Activated CD8-positive, alpha-beta memory T cell treated with anti-CD3 and anti-CD28 coated beads, Interleukin-2, amount 50 U/mL, for 1 hour (primary cell): Measurements from ENCODE around the gene GRIA4.

ENCODE experiments used
- DNase-seq: peaks from one replicate; pipeline ENCODE4 v3.0.0-alpha.2; 2020; ENCODE audit errors: extremely low read depth

The GRIA4 gene

DNA sequence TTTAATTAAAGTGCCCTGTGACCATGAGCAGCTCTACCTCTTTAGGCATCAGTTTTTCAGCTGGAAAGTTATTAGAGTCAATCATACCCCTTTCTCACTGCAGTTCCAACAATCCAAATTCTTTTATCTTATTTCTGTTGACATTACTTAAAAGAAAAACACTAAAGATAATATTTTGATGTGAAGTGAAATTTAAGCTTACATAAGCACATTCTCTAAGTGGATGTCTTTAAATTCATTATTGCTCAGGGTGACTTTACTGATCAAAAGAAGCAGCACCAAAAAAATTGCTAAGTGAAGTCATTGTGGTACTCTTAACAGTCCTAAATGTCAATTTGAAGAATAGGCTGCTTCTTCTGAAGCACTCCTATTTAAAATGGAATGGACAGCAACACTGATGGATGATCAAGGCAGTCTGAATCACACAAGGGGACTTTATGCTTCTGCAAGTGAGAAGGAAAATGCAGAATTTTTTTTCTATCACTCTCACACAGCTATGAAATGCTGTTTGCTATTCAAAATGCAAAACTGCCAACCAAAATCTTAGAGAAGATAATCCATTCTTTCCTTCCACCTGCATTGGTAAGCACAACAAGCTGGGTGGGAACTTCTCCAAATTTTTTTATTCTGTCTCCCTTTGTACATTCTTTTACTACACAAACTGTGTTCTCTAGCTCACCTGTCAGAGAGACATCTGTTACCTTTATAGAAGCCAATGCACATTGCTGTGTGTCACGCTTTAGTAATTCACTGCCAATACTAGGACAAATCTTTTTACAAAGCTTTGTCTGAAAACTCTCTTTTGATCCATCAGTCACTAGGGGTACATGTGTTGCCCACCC, 179.9 kb downstream of the GRIA4 start:
- DNase-seq, result no peak

DNA sequence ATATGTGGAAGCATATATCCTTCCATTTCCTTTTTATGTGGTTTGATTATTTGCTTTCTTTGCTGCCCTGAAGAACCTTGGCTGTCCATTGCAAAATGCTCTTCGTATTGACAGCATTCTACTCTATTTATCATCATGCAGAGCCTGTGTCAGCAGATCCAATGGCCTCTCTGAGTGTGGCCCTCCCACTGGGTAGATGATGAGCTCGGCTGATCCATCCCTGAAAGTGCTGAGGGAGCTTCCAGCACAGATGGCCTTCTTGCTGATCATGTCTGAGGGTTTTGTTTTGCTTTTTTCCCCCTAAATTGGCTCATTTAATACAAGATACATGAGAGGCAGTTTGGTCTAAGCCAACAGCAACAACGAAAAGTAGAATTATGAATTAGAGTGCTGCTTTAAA, 181.0 kb downstream of the GRIA4 start:
- DNase-seq, result no peak

DNA sequence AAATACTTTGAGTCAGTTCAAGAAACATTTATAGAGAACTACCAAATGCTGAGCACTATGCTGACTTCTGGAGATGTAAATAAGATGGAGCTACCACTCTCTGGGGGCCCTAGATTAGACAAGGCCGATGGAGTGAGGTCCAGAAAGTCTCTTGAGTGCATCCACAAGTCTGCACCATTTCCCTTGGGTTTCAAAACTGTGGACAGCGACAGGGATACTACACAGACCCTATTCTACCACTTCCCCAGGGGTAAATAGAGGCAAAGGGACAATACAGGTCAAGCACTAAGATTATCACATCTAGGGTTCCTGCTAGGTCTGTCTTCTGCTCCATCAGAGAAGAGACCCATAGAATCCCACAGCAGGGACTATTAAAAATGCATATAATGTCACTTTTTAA, 183.2 kb downstream of the GRIA4 start:
- no peak for DNase-seq

DNA sequence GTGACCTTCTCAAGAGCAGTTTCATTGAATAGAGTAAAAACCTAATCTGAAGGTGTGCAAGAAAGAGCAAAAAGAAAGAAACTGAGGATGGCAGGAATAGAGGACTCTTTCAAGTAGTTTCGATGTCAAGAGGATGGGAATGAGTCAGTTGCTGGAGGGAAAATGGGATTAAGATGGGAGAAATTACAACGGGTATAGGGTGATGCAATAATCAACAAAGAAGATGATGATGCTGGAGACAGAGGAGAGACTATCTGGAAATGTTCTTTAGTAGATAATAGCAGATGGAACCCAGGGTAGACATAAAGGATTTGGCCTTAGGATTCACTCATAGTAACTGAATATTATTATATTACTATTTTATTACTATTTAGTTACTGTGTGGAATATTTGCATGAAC, 189.4 kb downstream of the GRIA4 start:
- no peak for DNase-seq

DNA sequence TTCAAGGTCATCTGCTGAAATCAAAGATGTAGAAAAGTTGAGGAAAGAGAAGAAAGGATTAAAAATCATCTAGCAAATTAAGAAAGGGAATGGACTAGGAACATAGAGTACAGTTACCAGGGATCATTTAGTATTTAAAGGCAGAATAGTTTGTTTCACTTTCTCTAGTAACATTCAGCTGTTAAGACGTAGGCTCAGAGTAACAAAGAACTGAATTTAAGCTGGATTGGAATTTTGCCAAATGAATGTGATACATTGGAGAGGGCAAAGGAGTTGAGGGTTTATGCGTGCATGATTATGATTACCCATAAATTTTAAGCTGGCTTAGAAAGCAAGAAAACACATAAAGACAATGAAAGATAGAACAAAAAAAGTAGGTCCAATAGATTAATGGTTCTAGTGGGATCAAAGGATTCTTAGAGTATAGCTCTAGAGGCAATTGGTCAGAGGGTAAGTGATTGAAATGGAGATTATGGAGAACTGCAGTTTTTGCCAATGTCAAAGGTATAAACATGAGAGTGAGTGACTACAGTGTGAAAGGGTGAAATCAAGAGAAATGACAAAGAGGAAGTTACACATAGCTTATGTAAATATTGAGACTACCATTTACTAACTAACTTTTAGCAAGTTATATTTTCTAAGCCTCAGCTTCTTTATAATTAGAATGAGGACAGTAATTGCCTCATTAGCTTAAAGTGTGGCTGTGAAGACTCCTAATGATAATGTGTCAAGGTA, 190.0 kb downstream of the GRIA4 start:
- no peak for DNase-seq

DNA sequence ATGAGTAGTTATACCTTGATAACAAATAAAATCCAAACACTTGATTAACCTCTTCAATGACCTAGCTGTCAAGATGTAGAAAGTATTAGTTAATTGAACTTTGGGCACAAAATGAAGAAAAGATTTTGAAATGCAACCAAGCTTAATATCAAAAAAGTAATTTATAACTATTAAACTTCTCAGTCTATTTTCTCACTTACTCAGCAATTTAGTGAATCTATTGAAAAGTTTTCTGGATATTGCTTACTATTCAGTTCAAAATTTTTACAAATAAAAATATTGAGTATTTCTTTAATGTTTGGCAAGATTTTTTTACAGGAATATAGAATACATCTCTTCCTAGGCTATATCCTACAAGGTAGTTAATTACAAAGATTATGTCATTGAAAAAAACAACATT, 192.5 kb downstream of the GRIA4 start:
- no peak for DNase-seq

DNA sequence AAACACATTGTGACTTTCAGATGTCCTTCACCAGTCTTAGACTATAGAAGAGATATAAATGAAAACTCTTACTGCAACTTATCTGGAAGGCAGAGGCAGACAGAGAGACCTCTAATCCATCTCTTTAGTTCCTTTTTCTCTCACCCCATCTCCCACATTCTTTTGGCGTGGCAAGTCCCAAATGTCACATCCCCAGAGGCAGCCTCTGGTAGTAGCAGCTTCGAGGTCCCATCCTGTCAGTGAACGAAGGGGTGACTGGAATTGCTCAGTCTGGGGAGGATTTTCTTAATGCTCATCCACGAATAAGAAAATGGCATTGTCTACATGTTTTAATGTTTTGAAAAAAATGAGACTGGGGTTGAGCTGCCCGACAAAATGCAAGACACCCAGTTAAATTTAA, 201.4 kb downstream of the GRIA4 start:
- no peak for DNase-seq

DNA sequence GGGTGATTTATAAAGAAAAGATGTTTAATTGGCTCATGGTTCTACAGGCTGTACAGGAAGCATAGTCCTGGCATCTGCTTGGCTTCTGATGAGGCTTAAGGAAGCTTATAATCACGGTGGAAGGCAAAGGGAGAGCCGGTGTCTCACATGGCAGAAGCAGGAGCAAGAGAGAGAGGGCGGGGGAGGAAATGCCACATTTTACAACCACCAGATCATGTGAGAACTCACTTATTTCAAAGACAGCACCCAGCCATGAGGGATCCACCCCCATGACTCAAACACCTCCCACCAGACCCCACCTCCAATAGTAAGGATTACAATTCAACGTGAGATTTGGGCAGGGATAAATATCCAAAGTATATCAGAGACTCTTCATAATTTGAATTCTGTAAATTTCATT, 211.5 kb downstream of the GRIA4 start:
- DNase-seq, result no peak

DNA sequence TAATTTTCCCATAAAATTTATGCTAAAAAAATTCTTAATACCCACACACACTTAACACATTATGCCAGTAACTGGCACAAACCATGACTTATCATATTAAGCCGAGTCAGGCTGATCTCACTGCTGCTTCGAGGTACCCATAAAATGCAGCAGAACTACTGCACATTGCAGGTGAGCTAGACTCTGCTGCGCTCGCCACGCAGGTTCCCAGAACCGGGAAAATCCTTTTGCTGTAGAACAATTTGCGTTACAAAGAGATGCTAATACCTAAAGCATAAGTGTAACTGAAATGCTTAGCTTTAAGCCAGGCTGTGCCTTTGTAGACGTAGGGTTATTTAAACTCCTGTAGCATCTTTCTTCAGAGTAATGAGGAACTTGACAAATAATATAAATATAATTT, 211.9 kb downstream of the GRIA4 start:
- no peak for DNase-seq

DNA sequence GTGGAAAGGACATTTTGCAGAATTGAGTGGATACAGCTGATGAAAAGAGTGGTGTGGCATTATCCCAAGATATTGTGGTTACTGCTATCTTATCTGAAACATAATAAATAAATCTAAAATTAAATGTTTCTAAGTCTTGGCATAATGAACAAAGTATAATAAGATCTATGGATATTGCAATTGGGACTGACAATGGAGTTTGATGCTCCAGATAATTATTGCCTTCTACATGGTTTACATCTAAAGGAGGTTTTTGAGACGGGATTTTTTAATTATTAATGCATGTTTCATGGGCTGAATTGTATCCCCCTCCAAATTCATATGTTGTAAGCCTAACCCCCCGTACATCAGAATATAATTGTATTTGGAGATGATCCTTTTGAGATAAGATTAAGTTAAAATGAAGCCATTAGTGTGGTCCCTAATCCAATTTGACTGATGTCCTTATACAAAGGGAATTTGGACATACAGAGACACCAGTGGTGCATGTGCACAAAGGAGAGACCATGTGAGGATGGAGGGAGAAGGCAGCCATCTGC, 213.7 kb downstream of the GRIA4 start:
- no peak for DNase-seq

DNA sequence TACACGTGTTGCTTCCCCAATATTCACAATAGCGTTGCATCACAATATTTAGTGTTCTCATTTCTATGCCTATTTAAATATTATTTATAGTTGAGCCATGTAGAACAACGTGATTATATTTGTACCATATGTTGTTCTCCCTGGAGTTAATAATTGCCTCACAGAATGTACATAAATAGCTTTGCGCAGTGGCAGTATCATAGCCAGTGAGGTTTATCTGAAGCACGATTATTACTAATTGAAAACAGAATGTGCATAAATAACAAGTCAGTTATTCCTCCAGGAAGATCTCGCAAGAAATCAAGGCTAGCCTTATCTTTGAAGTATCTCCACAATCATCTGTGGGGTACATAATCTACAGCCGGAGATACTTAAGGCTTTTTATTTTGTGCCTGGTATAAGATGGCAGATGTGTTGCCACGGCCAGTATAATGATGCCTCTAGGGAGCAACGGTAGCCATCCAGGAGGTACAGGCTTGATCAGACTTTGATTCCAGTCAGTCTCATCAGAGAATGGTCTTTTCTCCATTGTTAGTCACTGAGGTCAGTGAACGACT, 214.7 kb downstream of the GRIA4 start:
- no peak for DNase-seq

DNA sequence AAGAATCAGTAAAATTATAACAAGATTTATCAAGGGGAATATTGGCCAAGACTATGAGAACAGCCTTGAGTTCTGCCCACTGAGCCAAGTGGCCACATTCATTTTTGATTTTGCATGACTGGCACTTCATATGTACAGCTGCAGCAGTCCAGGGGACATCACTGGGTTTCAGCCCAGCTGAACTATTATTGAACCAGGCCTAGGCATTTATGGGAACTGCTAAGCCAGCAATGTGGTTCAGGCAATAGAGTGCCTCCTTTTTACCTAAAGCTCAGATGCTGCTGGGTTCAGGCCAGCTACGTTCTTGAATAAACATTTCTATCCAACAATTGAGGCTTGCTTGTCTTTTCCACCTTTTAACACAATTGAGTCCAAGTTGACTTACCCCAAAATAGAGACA, 215.3 kb downstream of the GRIA4 start:
- DNase-seq, result no peak

DNA sequence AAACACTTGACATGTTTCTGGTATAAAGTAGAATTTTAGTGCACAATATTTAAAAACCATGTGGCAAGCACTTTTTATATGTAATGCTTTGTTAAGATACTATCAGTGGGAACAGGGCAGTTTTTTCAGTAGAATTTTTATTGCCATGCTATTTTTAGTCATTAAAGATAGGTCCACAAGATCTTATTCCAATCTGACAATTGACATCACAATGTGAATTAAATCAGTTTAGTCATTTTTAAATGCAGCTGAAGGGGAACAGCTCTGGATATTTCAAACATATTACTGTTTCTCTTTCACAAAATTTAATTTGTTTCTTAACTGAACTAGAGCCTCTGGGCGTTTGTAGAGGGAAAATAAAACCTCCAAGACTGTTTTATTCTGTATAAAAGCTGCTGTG, 218.0 kb downstream of the GRIA4 start:
- DNase-seq, result no peak

DNA sequence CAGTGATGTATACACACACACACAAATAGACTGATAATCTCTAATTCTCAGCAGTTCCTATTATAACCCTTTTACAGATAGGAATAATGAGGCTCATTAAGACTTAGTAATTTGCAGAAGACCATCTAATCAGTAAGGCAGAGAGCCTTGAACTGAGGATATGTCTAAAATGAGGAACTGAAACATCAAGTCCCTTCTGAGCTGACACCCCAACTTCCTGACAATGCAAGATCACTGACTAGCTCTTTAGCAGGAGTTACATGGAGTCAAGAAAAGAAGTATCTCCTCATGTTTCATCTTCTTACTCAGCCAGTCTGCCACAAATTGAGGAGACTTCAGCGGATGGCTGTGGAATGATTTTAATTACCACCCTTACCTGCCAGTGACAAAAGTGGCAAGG, 219.2 kb downstream of the GRIA4 start:
- no peak for DNase-seq

DNA sequence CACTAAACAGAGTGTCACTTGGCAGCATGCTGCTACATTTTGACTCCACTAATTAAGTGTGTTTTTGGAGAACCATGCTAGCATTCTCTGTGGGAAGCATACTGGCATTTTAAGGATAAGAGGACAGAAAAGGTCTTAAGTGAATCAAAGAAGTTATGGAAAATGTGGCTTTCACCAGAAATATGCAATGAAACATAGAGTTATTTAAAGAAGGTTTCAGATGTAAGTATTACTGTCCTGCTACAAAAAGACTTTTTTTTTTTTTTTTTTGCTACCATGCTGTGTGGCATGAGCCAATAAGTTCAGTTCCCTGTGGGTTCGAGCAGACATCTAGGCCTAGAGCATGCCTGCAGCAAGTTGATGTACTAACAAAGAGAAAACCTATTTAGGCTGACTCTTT, 224.6 kb downstream of the GRIA4 start:
- no peak for DNase-seq

DNA sequence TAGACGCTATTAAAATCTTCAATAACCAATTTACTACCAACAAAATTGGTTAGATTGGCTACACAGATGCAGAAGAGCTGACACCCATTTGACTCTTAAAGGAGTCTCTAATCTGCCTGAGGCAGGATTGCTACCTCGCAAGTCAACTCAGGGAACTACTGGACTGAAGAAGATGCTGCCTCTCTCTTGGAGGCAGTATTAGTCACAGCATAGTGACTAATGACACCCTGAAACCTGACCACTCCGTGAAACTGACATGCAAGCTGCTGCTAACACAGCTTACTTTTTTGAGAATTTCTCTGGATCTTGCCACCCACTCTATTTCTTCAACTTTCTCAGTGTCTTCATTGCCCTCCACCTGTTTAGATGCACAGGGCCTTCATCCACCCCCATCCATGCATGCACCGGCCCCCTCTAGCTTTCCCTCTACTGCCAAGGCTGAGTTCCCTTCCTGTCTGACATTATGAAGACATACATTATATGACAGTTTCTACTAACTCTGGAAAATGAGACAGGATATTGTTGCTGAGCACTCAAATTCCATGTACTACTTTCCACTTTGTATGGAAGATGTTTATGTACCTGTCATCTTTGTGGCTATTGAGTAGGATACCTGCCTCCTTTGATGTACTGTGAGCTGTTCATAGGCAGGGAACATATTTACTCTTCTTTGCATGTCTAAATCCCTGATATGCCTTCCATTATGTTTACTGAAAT, 229.0 kb downstream of the GRIA4 start:
- no peak for DNase-seq

DNA sequence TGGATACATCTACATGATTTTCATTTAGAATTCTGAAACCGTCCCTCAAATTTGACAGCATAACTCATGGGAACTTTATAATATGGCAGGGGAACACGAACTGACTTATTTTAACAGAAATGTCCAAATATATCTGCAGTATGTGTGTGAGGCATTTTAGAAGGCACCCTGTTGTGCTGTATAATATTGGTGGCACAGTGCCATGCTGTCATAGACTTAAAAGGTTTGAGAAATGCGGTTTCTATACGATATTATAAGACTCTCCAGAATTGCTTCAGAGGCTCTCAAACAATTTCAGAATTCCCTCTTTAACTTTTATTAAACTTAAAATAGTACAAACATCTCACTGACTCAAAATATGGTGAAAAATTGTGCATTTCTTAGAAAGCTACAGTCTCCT, 230.5 kb downstream of the GRIA4 start:
- DNase-seq, result no peak

DNA sequence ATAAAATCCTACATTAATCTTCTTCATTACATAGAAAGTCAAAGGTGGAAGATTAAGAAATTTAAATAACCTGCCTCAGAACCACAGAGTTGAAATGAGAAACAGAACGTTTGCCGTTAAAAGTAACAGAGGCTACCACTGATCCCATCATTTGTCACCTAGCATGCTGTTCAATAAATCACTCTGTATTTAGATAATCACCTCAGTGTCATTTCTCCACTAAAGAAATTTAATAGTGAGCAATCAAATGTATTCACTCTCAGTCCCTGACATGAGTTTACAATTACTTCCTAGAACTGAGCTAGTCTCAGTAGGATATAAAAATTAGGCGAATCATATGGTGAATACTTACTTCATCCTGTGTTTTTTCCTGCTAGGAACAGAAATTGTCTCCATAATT, 242.5 kb downstream of the GRIA4 start:
- DNase-seq, result no peak

DNA sequence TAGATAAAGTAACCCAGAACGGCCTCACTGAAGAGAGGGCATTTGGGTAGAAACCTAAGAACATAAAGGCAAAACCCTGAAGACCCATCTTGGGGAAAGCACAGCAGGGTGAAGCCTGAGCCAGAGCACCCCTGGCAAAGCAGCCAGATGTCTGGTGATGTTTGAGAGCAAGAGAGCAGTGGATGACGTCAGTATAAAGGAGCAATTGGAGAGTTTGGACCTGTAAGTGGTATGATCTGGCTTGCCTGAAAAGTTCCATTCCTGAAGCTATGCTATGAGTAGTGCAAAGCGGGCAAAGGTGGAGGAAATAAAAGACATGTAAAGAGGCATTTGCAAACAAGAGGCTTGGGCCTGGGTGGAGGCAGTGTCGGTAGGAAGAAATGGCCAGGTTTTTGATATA, 244.4 kb downstream of the GRIA4 start:
- no peak for DNase-seq

DNA sequence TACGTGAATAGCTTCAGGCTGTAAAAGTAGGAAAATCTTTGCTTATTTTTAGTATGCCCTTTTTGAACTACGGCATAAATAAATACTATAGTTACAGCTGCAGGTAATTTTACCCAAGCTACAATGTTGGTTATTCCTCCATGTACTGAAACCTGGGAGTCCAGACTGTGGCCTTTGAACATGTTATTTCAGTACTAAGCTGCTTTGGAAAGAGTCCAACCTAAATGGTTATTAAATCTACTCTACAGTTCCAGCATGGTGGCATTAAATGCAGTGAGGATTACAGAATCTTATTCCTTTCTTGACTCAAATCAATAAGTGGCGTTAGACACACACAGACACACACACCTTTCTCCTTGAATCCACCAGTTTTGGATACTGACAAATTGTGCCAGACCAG, 247.1 kb downstream of the GRIA4 start:
- DNase-seq, result no peak

DNA sequence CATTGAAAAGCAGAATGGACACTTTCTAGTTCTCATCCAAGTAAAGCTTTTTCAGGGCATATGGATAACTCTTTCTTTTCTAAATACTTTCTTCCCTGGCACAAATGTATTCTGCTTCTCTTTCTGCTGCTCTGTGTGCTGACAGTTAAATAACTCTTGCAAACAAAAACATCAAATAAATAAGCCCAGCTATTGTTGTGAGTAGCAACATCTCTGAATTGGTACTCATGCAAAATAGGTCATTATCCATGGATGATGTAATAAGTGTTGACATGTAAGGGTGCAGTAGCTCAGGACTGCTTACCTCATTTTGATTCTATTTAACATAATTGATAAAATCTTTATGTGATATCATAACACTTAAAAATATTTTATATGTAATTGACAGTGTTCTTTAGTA, 247.9 kb downstream of the GRIA4 start:
- no peak for DNase-seq

DNA sequence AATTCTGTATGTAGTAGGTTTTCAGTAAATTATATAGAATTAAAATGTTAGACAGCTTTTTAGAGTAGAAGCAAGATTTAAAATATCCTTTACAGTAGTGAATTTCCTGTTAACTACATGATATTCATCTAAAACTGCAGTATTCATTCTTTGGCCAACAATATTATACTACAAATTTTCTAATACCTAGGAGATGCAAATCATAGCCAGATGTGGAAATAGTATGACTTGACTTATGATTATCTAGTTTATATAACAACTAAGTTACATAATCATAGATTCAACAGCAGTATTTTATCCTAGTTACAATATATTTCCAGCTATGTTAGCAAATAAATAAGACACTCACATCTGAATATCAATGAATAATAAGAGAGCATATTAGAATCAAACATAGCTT, 249.0 kb downstream of the GRIA4 start:
- DNase-seq, result no peak
